T-helper 1 cell treated with Interleukin-12 subunit alpha and Interleukin-12 subunit beta and Interleukin-4 antibody, amounts not matched to agents 30 μg/mL and 1 μg/mL, for 36 hours (primary cell): ENCODE data around the gene OLIG3.

ENCODE experiments used
- H3K27ac Mint-ChIP-seq: one replicate; pipeline ENCODE4 v1.8.0; 2021; ENCODE audit warnings: mild to moderate bottlenecking, mixed read lengths
- H3K27me3 Mint-ChIP-seq: one replicate; pipeline ENCODE4 v1.8.0; 2021; ENCODE audit warnings: low read depth, mixed read lengths
- H3K36me3 Mint-ChIP-seq: one replicate; pipeline ENCODE4 v1.8.0; 2021; ENCODE audit warnings: low read depth, mixed read lengths
- H3K4me1 Mint-ChIP-seq: one replicate; pipeline ENCODE4 v1.8.0; 2021; ENCODE audit warnings: low read depth, mixed read lengths
- H3K4me3 Mint-ChIP-seq: one replicate; pipeline ENCODE4 v1.8.0; 2021; ENCODE audit warnings: mild to moderate bottlenecking, moderate library complexity, mixed read lengths
- H3K9me3 Mint-ChIP-seq: one replicate; pipeline ENCODE4 v1.8.0; 2021; ENCODE audit warnings: mixed read lengths

OLIG3 gene

GRCh38 chr6:137494281-137494987 is at the start of gene OLIG3:
OLIG3 (minus strand) TSS chr6:137494394; CDS start chr6:137494170, 224 bp downstream.
- H3K27ac Mint-ChIP-seq: peak within 1 kb of the TSS; percentile 83

GRCh38 chr6:137543114-137543513 is 48.9 kb upstream of the OLIG3 start:
- Mint-ChIP-seq H3K27ac (no peak overlapping the region), H3K4me1 (peaks cover 14% of the 10 kb centered on the region), H3K4me3 (no peak overlapping the region), H3K9me3 (peaks cover 5% of the 10 kb centered on the region), H3K36me3 (no peaks in the 10 kb centered on the region), H3K27me3 (peaks cover 27% of the 10 kb centered on the region)

More at GRCh38 chr6:137494281-137494987, at the start of gene OLIG3:
- H3K27me3 Mint-ChIP-seq: peaks cover 98% of the 10 kb centered on the region
- peaks cover 13% of the 10 kb centered on the region for H3K36me3 Mint-ChIP-seq
- H3K4me3 Mint-ChIP-seq: peak within 1 kb of the TSS; percentile 59
- H3K9me3 Mint-ChIP-seq: peaks cover 4% of the 10 kb centered on the region
- H3K4me1 Mint-ChIP-seq: peaks cover 36% of the 10 kb centered on the region

GRCh38 chr6:137542713-137543112 is 48.5 kb upstream of the OLIG3 start:
- Mint-ChIP-seq H3K4me3 (no peak overlapping the region), H3K9me3 (peaks cover 5% of the 10 kb centered on the region), H3K4me1 (peaks cover 14% of the 10 kb centered on the region), H3K27me3 (peaks cover 23% of the 10 kb centered on the region), H3K36me3 (no peaks in the 10 kb centered on the region), H3K27ac (peak overlapping the region; percentile 14)

- Mint-ChIP-seq H3K4me1 (peaks cover 14% of the 10 kb centered on the region), H3K9me3 (peaks cover 5% of the 10 kb centered on the region), H3K36me3 (no peaks in the 10 kb centered on the region), H3K4me3 (no peak overlapping the region), H3K27ac (no peak overlapping the region), H3K27me3 (peaks cover 17% of the 10 kb centered on the region)
These were observed 47.4 kb upstream of the OLIG3 start for GRCh38 chr6:137541534-137542063.

GRCh38 chr6:137536104-137536773 is 42.0 kb upstream of the OLIG3 start:
- peaks cover 15% of the 10 kb centered on the region for H3K27me3 Mint-ChIP-seq
- no peaks in the 10 kb centered on the region for H3K9me3 Mint-ChIP-seq
- no peak overlapping the region for H3K27ac Mint-ChIP-seq
- no peak overlapping the region for H3K4me3 Mint-ChIP-seq
- H3K36me3 Mint-ChIP-seq: no peaks in the 10 kb centered on the region
- H3K4me1 Mint-ChIP-seq: no peaks in the 10 kb centered on the region

- H3K36me3 Mint-ChIP-seq: peaks cover 2% of the 10 kb centered on the region
- H3K9me3 Mint-ChIP-seq: peaks cover 5% of the 10 kb centered on the region
- no peak overlapping the region for H3K27ac Mint-ChIP-seq
- H3K27me3 Mint-ChIP-seq: peaks cover 24% of the 10 kb centered on the region
- no peak overlapping the region for H3K4me3 Mint-ChIP-seq
- no peaks in the 10 kb centered on the region for H3K4me1 Mint-ChIP-seq
These were observed 37.3 kb upstream of the OLIG3 start for GRCh38 chr6:137531376-137532092.

- Mint-ChIP-seq H3K27me3 (peaks cover 24% of the 10 kb centered on the region), H3K9me3 (peaks cover 14% of the 10 kb centered on the region), H3K27ac (no peak overlapping the region), H3K4me1 (no peaks in the 10 kb centered on the region), H3K4me3 (no peak overlapping the region), H3K36me3 (peaks cover 2% of the 10 kb centered on the region)
These were observed 36.2 kb upstream of the OLIG3 start for GRCh38 chr6:137530404-137530803.

- peaks cover 38% of the 10 kb centered on the region for H3K27me3 Mint-ChIP-seq
- no peak overlapping the region for H3K27ac Mint-ChIP-seq
- no peak overlapping the region for H3K4me3 Mint-ChIP-seq
- H3K36me3 Mint-ChIP-seq: no peaks in the 10 kb centered on the region
- peaks cover 2% of the 10 kb centered on the region for H3K4me1 Mint-ChIP-seq
- H3K9me3 Mint-ChIP-seq: peaks cover 15% of the 10 kb centered on the region
These were observed 28.6 kb upstream of the OLIG3 start for GRCh38 chr6:137522831-137523230.

- H3K36me3 Mint-ChIP-seq: no peaks in the 10 kb centered on the region
- peaks cover 44% of the 10 kb centered on the region for H3K27me3 Mint-ChIP-seq
- peaks cover 15% of the 10 kb centered on the region for H3K9me3 Mint-ChIP-seq
These were observed 28.1 kb upstream of the OLIG3 start for GRCh38 chr6:137522198-137522798.

GRCh38 chr6:137520520-137520919 is 26.3 kb upstream of the OLIG3 start:
- no peak overlapping the region for H3K27ac Mint-ChIP-seq
- H3K9me3 Mint-ChIP-seq: peaks cover 5% of the 10 kb centered on the region
- H3K27me3 Mint-ChIP-seq: peaks cover 62% of the 10 kb centered on the region
- peaks cover 2% of the 10 kb centered on the region for H3K4me1 Mint-ChIP-seq
- H3K4me3 Mint-ChIP-seq: no peak overlapping the region
- H3K36me3 Mint-ChIP-seq: no peaks in the 10 kb centered on the region

More at GRCh38 chr6:137522198-137522798, 28.1 kb upstream of the OLIG3 start:
- Mint-ChIP-seq H3K4me3 (no peak overlapping the region), H3K27ac (no peak overlapping the region), H3K4me1 (peaks cover 2% of the 10 kb centered on the region)

- H3K4me3 Mint-ChIP-seq: no peak overlapping the region
- peaks cover 70% of the 10 kb centered on the region for H3K27me3 Mint-ChIP-seq
- no peak overlapping the region for H3K27ac Mint-ChIP-seq
- peaks cover 2% of the 10 kb centered on the region for H3K4me1 Mint-ChIP-seq
- H3K9me3 Mint-ChIP-seq: peaks cover 5% of the 10 kb centered on the region
- H3K36me3 Mint-ChIP-seq: no peaks in the 10 kb centered on the region
These were observed 25.5 kb upstream of the OLIG3 start for GRCh38 chr6:137519629-137520176.

- H3K4me3 Mint-ChIP-seq: no peak overlapping the region
These were observed 24.3 kb upstream of the OLIG3 start for GRCh38 chr6:137518386-137518983.

GRCh38 chr6:137514418-137514817 is 20.2 kb upstream of the OLIG3 start:
- H3K27ac Mint-ChIP-seq: no peak overlapping the region
- peaks cover 82% of the 10 kb centered on the region for H3K27me3 Mint-ChIP-seq
- no peak overlapping the region for H3K4me3 Mint-ChIP-seq
- peaks cover 14% of the 10 kb centered on the region for H3K9me3 Mint-ChIP-seq
- H3K4me1 Mint-ChIP-seq: no peaks in the 10 kb centered on the region
- H3K36me3 Mint-ChIP-seq: peaks cover 3% of the 10 kb centered on the region

More at GRCh38 chr6:137518386-137518983, 24.3 kb upstream of the OLIG3 start:
- Mint-ChIP-seq H3K27ac (no peak overlapping the region), H3K9me3 (peaks cover 5% of the 10 kb centered on the region), H3K4me1 (peaks cover 2% of the 10 kb centered on the region), H3K36me3 (no peaks in the 10 kb centered on the region), H3K27me3 (peaks cover 79% of the 10 kb centered on the region)
